Stimulated activated naive CD8-positive, alpha-beta T cell treated with anti-CD3 and anti-CD28 coated beads, Interleukin-15, Interleukin-2, amounts not matched to agents 100 ng/mL and 50 ng/mL, for 24 hours (primary cell): Measurements from ENCODE around the gene TOX2.
A peak's percentile ranks its signal among the peaks of the same experiment; 100 is the strongest.
"Not testable (repeated sequence)": the region's sequence is repeated elsewhere in the genome, so short reads cannot be mapped to it uniquely, and the experiment has no call there.

Source experiments
- H3K27ac Mint-ChIP-seq: one replicate; pipeline ENCODE4 v1.8.0; 2021; ENCODE audit warnings: mild to moderate bottlenecking, mixed read lengths
- H3K27me3 Mint-ChIP-seq: one replicate; pipeline ENCODE4 v1.8.0; 2021; ENCODE audit warnings: mixed read lengths
- H3K36me3 Mint-ChIP-seq: one replicate; pipeline ENCODE4 v1.8.0; 2021; ENCODE audit warnings: low read depth, mixed read lengths
- H3K4me1 Mint-ChIP-seq: one replicate; pipeline ENCODE4 v1.8.0; 2021; ENCODE audit warnings: low read depth, mixed read lengths
- H3K4me3 Mint-ChIP-seq: one replicate; pipeline ENCODE4 v1.8.0; 2021; ENCODE audit warnings: mild to moderate bottlenecking, mixed read lengths
- H3K9me3 Mint-ChIP-seq: one replicate; pipeline ENCODE4 v1.8.0; 2021; ENCODE audit warnings: mixed read lengths

TOX2 gene

GRCh38 chr20:44033344-44033743 is 118.7 kb downstream of the TOX2 start:
- Mint-ChIP-seq H3K27ac (peak overlapping the region; percentile 54), H3K27me3 (peaks cover 17% of the 10 kb centered on the region), H3K9me3 (no peaks in the 10 kb centered on the region), H3K4me1 (peaks cover 32% of the 10 kb centered on the region), H3K4me3 (no peak overlapping the region), H3K36me3 (no peaks in the 10 kb centered on the region)

- peaks cover 21% of the 10 kb centered on the region for H3K27me3 Mint-ChIP-seq
- peaks cover 27% of the 10 kb centered on the region for H3K4me1 Mint-ChIP-seq
- H3K36me3 Mint-ChIP-seq: no peaks in the 10 kb centered on the region
- no peak overlapping the region for H3K27ac Mint-ChIP-seq
- no peak overlapping the region for H3K4me3 Mint-ChIP-seq
- no peaks in the 10 kb centered on the region for H3K9me3 Mint-ChIP-seq
Measured at GRCh38 chr20:44033873-44034272, 119.2 kb downstream of the TOX2 start.

- Mint-ChIP-seq H3K9me3 (no peaks in the 10 kb centered on the region), H3K4me1 (peaks cover 21% of the 10 kb centered on the region), H3K27ac (no peak overlapping the region), H3K27me3 (peaks cover 21% of the 10 kb centered on the region), H3K4me3 (no peak overlapping the region), H3K36me3 (no peaks in the 10 kb centered on the region)
Measured at GRCh38 chr20:44034451-44034850, 119.8 kb downstream of the TOX2 start.

GRCh38 chr20:44034965-44035635 is 120.4 kb downstream of the TOX2 start:
- Mint-ChIP-seq H3K4me3 (no peak overlapping the region), H3K27me3 (peaks cover 22% of the 10 kb centered on the region), H3K36me3 (no peaks in the 10 kb centered on the region), H3K4me1 (peaks cover 14% of the 10 kb centered on the region), H3K27ac (no peak overlapping the region), H3K9me3 (no peaks in the 10 kb centered on the region)

- Mint-ChIP-seq H3K27ac (no peak overlapping the region), H3K9me3 (no peaks in the 10 kb centered on the region), H3K36me3 (no peaks in the 10 kb centered on the region), H3K4me3 (no peak overlapping the region), H3K27me3 (peaks cover 27% of the 10 kb centered on the region), H3K4me1 (peaks cover 13% of the 10 kb centered on the region)
Measured at GRCh38 chr20:44035924-44036323, 121.3 kb downstream of the TOX2 start.

- Mint-ChIP-seq H3K9me3 (no peaks in the 10 kb centered on the region), H3K27me3 (peaks cover 27% of the 10 kb centered on the region), H3K4me1 (peaks cover 13% of the 10 kb centered on the region), H3K27ac (no peak overlapping the region), H3K36me3 (no peaks in the 10 kb centered on the region), H3K4me3 (no peak overlapping the region)
Measured at GRCh38 chr20:44036441-44036840, 121.8 kb downstream of the TOX2 start.

- no peaks in the 10 kb centered on the region for H3K36me3 Mint-ChIP-seq
- peaks cover 35% of the 10 kb centered on the region for H3K27me3 Mint-ChIP-seq
- H3K27ac Mint-ChIP-seq: no peak overlapping the region
- H3K4me1 Mint-ChIP-seq: peaks cover 5% of the 10 kb centered on the region
- H3K4me3 Mint-ChIP-seq: no peak overlapping the region
- H3K9me3 Mint-ChIP-seq: no peaks in the 10 kb centered on the region
Measured at GRCh38 chr20:44038681-44039123, 124.0 kb downstream of the TOX2 start.

- Mint-ChIP-seq H3K27ac (no peak overlapping the region), H3K27me3 (peaks cover 35% of the 10 kb centered on the region), H3K4me3 (no peak overlapping the region), H3K9me3 (no peaks in the 10 kb centered on the region), H3K4me1 (peaks cover 5% of the 10 kb centered on the region), H3K36me3 (no peaks in the 10 kb centered on the region)
Measured at GRCh38 chr20:44039147-44039546, 124.5 kb downstream of the TOX2 start.

- H3K36me3 Mint-ChIP-seq: no peaks in the 10 kb centered on the region
- no peak overlapping the region for H3K4me3 Mint-ChIP-seq
- peaks cover 3% of the 10 kb centered on the region for H3K4me1 Mint-ChIP-seq
- peaks cover 34% of the 10 kb centered on the region for H3K27me3 Mint-ChIP-seq
- H3K27ac Mint-ChIP-seq: no peak overlapping the region
- no peaks in the 10 kb centered on the region for H3K9me3 Mint-ChIP-seq
Measured at GRCh38 chr20:44039741-44040140, 125.1 kb downstream of the TOX2 start.

GRCh38 chr20:44040202-44040915 is 125.7 kb downstream of the TOX2 start:
- no peaks in the 10 kb centered on the region for H3K36me3 Mint-ChIP-seq
- H3K27ac Mint-ChIP-seq: no peak overlapping the region
- H3K9me3 Mint-ChIP-seq: no peaks in the 10 kb centered on the region
- no peak overlapping the region for H3K4me3 Mint-ChIP-seq
- H3K27me3 Mint-ChIP-seq: peaks cover 30% of the 10 kb centered on the region
- H3K4me1 Mint-ChIP-seq: no peaks in the 10 kb centered on the region

- Mint-ChIP-seq H3K9me3 (no peaks in the 10 kb centered on the region), H3K27me3 (peaks cover 30% of the 10 kb centered on the region), H3K4me3 (no peak overlapping the region), H3K4me1 (no peaks in the 10 kb centered on the region), H3K27ac (no peak overlapping the region), H3K36me3 (no peaks in the 10 kb centered on the region)
Measured at GRCh38 chr20:44041001-44041400, 126.3 kb downstream of the TOX2 start.

GRCh38 chr20:44044712-44045111 is 130.1 kb downstream of the TOX2 start:
- H3K4me1 Mint-ChIP-seq, H3K9me3 Mint-ChIP-seq, H3K36me3 Mint-ChIP-seq, H3K27ac Mint-ChIP-seq, H3K4me3 Mint-ChIP-seq: not testable (repeated sequence)
- peaks cover 21% of the 10 kb centered on the region for H3K27me3 Mint-ChIP-seq

- no peak overlapping the region for H3K27ac Mint-ChIP-seq
- H3K9me3 Mint-ChIP-seq: no peaks in the 10 kb centered on the region
- no peaks in the 10 kb centered on the region for H3K4me1 Mint-ChIP-seq
- H3K27me3 Mint-ChIP-seq: peaks cover 3% of the 10 kb centered on the region
- no peak overlapping the region for H3K4me3 Mint-ChIP-seq
- no peaks in the 10 kb centered on the region for H3K36me3 Mint-ChIP-seq
Measured at GRCh38 chr20:44050327-44050726, 135.7 kb downstream of the TOX2 start.

- no peak overlapping the region for H3K27ac Mint-ChIP-seq
- no peaks in the 10 kb centered on the region for H3K36me3 Mint-ChIP-seq
- no peaks in the 10 kb centered on the region for H3K4me1 Mint-ChIP-seq
- H3K9me3 Mint-ChIP-seq: no peaks in the 10 kb centered on the region
- no peak overlapping the region for H3K4me3 Mint-ChIP-seq
- H3K27me3 Mint-ChIP-seq: peaks cover 3% of the 10 kb centered on the region
Measured at GRCh38 chr20:44050925-44051660, 136.4 kb downstream of the TOX2 start.

GRCh38 chr20:44051661-44052000 is 137.0 kb downstream of the TOX2 start:
- H3K4me1 Mint-ChIP-seq: no peaks in the 10 kb centered on the region
- H3K9me3 Mint-ChIP-seq: no peaks in the 10 kb centered on the region
- peaks cover 3% of the 10 kb centered on the region for H3K27me3 Mint-ChIP-seq
- no peak overlapping the region for H3K27ac Mint-ChIP-seq
- H3K36me3 Mint-ChIP-seq: no peaks in the 10 kb centered on the region
- no peak overlapping the region for H3K4me3 Mint-ChIP-seq
